GM21576 (cell line): ENCODE results near the gene RAB8A.
A peak's percentile ranks its signal among the peaks of the same experiment; 100 is the strongest.

ENCODE experiments used
- ATAC-seq: cut with Tn5 transposase; IDR thresholded peaks from one replicate; pipeline ENCODE4 v1.9.1; 2021; ENCODE audit warnings: mild to moderate bottlenecking, moderate library complexity; ENCODE audit not compliant: unreplicated experiment

RAB8A gene

GRCh38 chr19:16136185-16136999 is 24.7 kb downstream of the RAB8A start:
- ATAC-seq, result no peak

- ATAC-seq, result no peak
Observed at GRCh38 chr19:16139752-16140151, 28.1 kb downstream of the RAB8A start.

- no peak for ATAC-seq
Observed at GRCh38 chr19:16141043-16141442, 29.4 kb downstream of the RAB8A start.

- no peak for ATAC-seq
Observed at GRCh38 chr19:16142032-16142580, 30.4 kb downstream of the RAB8A start.

- ATAC-seq, result peak; percentile 59
Observed at GRCh38 chr19:16143399-16144215, 31.9 kb downstream of the RAB8A start, which contains the start of gene HSH2D. HSH2D (plus strand) TSS chr19:16143685; CDS start chr19:16148751, 5,066 bp downstream.

DNA sequence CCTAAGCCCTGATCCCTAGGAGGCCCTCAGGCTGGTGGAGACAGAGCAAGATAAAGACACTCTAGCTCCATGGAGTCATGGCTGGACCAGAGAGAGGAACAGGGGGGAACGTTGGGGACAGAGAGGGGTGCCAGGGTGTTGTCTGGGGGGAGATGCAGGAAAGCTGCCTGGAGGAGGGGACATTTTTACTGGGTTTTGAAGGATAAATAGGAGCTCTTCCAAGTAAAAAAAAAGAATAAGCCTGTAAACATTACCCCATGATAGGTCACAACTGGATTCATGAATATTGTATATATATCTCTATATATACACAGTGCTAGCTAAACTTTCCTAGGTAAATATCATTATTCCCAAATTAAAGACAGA is 32.5 kb downstream of the RAB8A start:
- no peak for ATAC-seq

- no peak for ATAC-seq
Observed at GRCh38 chr19:16146112-16146511, 34.4 kb downstream of the RAB8A start.

- no peak for ATAC-seq
Observed at GRCh38 chr19:16148443-16149229, 36.9 kb downstream of the RAB8A start.

GRCh38 chr19:16153582-16154336 is 42.1 kb downstream of the RAB8A start:
- no peak for ATAC-seq

DNA sequence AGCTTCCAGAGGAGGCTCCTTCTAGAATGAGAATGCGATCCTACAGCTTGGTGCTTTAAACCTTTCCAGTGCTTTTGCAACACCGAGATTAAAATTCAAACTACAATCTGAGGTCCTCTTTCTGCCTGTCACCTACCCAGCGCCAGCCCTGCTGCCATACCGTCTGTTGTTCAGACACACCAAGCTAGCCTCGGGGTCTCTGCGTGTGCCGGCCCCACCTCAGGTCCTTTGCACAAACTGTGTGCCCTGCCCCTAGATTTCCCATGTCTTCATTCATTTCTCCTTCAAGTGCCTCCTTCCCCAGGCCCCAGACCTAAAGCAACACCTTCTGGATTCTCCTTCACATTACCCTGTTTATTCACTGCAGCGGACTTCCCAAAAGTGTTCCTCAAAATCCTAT is 42.9 kb downstream of the RAB8A start:
- no peak for ATAC-seq

- no peak for ATAC-seq
Observed at GRCh38 chr19:16155128-16155527, 43.4 kb downstream of the RAB8A start.

DNA sequence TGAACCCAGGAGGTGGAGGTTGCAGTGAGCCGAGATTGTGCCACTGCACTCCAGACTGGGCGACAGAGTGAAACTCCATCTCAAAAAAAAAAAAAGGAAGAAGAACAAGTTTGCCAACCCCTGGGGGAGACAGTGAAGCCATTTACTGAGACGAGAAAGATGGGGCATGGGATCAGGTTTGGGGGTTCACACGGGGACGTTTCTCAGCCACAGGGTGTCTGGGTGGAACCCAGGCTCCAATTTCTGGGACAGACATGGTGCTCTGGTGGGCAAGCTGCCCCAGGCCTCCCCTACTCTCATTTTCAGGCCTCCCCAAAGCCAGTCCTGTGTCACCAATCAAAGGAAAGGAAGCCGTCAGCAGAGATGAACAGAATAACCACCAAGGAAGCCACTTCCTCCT is 45.2 kb downstream of the RAB8A start:
- no peak for ATAC-seq

DNA sequence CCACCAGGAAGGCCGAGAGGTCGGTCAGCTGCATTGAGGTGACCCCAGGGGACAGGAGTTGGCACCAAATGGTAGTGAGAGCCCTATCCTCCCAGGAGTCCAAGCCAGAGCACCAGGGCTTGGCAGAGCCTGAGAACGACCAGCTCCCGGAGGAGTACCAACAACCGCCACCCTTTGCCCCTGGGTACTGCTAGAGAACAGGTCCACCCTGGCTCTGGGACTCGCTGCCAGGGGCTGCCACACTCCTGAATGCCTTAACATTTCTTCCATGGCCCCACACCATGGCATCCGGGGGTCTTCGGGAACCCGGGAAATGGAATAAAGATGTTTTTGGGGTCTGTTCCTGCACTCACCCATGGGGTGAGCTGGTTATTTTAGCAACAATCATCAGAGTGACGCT is 45.9 kb downstream of the RAB8A start:
- no peak for ATAC-seq

- ATAC-seq, result no peak
Observed at GRCh38 chr19:16159655-16160054, 48.0 kb downstream of the RAB8A start.

DNA sequence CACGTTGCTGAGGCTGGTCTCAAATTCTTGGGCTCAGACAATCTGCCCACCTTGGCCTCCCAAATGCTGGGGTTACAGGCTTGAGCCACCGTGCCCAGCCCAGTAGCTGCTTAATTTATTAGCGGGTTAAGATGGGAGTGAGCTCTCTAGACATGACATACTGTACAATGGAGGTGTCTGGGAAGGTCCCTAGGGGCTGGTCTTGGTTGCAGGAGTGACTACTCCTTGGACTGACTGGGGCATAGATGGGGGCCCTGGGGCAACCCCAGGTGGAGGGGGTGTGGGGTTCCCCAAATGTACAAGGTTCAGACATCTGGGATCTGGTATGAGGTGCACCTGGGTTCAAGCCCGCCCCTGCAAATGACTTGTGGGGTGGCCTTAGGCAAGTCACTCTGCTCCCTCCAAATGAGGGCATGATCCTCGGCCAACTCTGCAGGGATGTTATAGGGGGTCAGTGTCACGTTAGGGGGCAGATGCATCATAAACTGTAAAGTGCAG is 48.8 kb downstream of the RAB8A start:
- no peak for ATAC-seq

DNA sequence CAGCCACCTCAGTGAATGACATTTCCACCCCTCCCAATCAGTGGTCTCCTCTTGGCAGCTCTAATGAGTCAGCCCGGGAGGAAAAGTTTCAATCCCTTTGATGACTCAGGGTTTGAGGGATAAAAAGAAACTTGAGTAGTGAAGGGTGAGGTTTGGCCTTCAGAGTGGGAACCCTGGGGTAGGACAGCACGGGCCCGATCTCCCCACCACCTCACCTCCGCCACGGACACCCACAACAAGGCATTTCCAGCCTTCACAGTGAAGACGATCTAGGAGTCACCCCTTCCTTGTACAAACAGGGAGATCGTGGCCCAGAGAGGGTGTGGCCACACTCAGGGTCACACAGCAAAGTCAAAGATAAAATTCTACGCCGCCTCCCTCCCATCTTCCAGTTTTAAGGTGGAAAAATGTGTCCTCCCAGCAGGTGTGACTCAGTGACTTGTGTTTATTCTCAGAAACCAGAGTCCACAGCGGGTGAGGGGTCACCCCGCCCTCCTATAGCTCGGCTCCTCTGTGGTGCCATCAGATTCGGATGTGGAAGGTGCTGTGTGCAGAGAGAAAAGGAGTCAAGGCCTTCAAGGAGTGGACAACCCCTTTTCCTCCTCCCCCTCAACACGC is 49.4 kb downstream of the RAB8A start:
- ATAC-seq, result no peak

DNA sequence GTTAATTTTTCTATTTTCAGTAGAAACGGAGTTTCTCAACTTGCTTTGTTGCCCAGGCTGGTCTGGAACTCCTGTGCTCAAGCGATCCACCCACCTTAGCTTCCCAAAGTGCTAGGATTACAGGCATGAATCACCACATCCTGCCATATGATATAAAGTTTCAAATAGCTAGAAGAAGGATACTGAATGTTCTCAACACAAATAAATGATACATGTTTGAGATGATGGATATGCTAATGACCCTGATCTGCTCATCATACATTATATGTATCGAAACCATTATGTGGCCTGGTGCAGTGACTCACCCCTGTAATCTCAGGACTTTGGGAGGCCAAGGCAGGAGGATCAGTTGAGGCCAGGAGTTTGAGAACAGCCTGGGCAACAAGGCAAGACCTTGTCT is 50.2 kb downstream of the RAB8A start:
- ATAC-seq, result no peak

- ATAC-seq, result no peak
Observed at GRCh38 chr19:16164222-16164890, 52.7 kb downstream of the RAB8A start.

DNA sequence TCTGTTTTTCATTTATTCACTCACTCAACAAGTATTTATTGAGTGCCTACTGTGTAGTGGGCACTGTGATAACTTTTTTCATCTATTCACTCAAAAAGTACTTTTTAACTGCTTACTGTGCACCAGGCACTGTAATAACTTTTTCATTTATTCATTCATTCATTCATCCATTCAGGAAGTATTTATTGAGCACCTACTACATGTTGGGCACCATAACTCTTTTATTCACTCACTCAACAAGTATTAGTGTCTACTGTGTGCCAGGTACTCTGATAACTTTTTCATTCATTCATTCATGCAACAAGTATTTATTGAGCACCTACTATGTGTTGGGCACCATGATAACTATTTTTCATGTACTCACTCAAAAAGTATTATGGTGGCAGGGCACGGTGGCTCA is 54.7 kb downstream of the RAB8A start:
- ATAC-seq, result no peak
